Breast epithelium (tissue), 4 donors: ENCODE results near the gene FMNL2. TPM values are rescaled to one million over a fixed set of nuclear protein-coding genes. Genes with fewer than 3 reads are reported as not detected.
"Not testable (repeated sequence)": the region's sequence is repeated elsewhere in the genome, so short reads cannot be mapped to it uniquely, and the experiment has no call there.

ENCODE experiments used
- DNase-seq, 2 donors: peaks; one replicate each; pipeline ENCODE4 v3.0.0-alpha.2; 2019; ENCODE audit warnings: low spot score in 2 of 2
- H3K27ac ChIP-seq, 2 donors: fragments of 200-600 bp; sonication (generic) in 1 of 2; one replicate each; pipeline ENCODE4 v1.5.1; 2016 to 2019; ENCODE audit warnings: mild to moderate bottlenecking in 1 of 2
- H3K27me3 ChIP-seq, 2 donors: fragments of 200-600 bp; sonication (generic) in 1 of 2; one replicate each; pipeline versions ENCODE4 v1.5.1 to v1.6.0; 2017 to 2019; ENCODE audit warnings: control low read depth in 1 of 2, mild to moderate bottlenecking in 1 of 2
- H3K36me3 ChIP-seq: fragments of 200-600 bp; one replicate; pipeline ENCODE4 v1.5.1; 2019
- H3K4me1 ChIP-seq, 2 donors: fragments of 200-600 bp; sonication (generic); one replicate each; pipeline ENCODE4 v1.5.1; 2016 to 2019; ENCODE audit warnings: control low read depth in 1 of 2
- H3K4me3 ChIP-seq, 3 donors: fragments of 200-600 bp; sonication (generic); 1 replicate in 2 of 3; 2 replicates in 1 of 3; pipeline ENCODE4 v1.5.1; 2016 to 2019; ENCODE audit warnings: mild to moderate bottlenecking in 3 of 3, moderate library complexity in 2 of 3
- H3K9me3 ChIP-seq, 2 donors: fragments of 200-600 bp; sonication (generic) in 1 of 2; one replicate each; pipeline ENCODE4 v1.5.1; 2016 to 2019; ENCODE audit warnings: control low read depth in 1 of 2
- CTCF ChIP-seq, 3 donors: fragments of 450-650 bp; IDR thresholded peaks; one replicate each; pipeline ENCODE4 v1.5.1; 2016 to 2017; ENCODE audit warnings: antibody characterized with exemption in 3 of 3, mild to moderate bottlenecking in 3 of 3, moderate library complexity in 3 of 3
- POLR2A ChIP-seq: fragments of 450-650 bp; IDR thresholded peaks from one replicate; pipeline ENCODE4 v1.6.1; 2016; ENCODE audit warnings: antibody characterized with exemption, mild to moderate bottlenecking, moderate library complexity
- POLR2AphosphoS5 ChIP-seq, 3 donors: sonication (generic); formaldehyde crosslinking; IDR thresholded peaks; one replicate each; pipeline ENCODE4 v1.6.1; 2017; ENCODE audit warnings: antibody characterized with exemption in 3 of 3
- intact Hi-C: fragments of 100-400 bp; cut with DNase I; formaldehyde crosslinking; loops from one replicate; pipeline ENCODE4 v1.15.1; 2023; ENCODE audit warnings: low total_unique reads
- total RNA-seq, 3 donors: library from RNA; depleted of rRNA; stranded (reverse); fragments of >200 nt; gene quantifications; one replicate each; pipeline ENCODE4 v1.1.0, GENCODE V29; 2016

Gene FMNL2
- total RNA-seq, 3 donors from 2014 or later = 36.1 to 78.1 (median 40.0) TPM

DNA sequence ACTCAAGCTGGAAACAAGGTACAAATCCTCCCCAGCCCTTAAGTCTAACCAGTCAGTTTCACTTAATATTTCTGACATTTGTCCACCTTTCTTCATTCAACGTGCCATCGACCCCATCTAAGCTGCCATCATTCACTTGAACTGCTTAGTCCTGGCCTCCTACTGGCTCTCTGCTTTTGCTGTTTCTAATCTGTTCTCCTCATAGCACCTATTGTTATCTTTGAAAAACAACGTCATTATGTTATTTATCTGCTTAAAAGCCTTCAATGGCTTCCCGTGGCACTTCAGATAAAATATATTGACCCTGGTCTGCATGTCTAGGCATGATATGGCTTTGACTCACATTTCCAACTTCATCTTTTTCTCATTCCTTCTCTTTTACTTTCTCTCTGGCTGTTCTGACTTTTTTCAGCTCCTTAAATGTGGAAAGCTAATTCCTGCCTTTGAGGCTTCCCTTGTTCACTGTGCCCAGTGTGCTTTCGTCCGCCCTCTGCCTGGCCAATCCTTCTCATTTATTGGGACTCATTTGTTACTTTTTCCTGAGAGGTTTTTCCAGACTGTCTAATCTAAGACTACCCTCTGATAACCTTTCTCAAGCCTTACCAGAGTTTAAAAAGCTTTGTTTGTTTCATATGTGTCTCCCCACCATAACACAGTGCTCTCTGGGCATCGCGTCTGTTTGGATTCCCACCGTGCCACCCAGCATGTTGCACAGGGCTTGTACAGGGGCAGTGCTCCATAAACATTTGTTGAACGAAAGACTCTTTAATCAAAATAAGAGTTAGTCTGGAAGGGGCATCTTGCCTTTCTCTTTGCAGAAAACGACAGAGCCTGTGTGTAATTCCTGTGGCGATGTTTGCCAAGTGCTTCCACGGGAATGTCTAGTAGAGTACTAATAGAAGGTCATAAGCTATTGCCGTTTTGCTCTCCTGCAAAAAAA is 183.9 kb downstream of the FMNL2 start:
- no peaks in the 10 kb centered on the region for H3K4me1 ChIP-seq
- DNase-seq = no peak
- H3K4me3 ChIP-seq = no peak overlapping the region

DNA sequence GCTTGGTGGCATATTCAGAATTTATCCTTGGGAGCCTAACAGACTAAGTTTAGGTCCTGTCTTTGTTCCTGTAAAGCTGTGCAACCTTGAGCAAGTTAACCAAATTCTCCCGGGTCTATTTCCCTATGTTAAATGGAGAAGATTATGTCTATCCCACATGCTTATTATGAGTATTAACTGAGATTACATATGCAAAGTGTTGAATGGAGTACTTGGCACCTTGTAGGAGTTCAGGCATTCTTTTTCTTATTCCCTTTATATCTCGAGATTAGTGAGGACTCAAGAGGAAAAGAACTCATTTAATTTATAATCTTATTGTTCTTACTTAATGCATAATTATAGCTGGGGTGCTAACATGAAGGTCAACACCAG is 184.6 kb downstream of the FMNL2 start:
- intact Hi-C loops = no loop called here
- DNase-seq = no peak

More for the DNA sequence above, 183.9 kb downstream of the FMNL2 start:
- Histone ChIP-seq H3K9me3 (no peaks in the 10 kb centered on the region), H3K36me3 (no peaks in the 10 kb centered on the region), H3K27ac (no peak overlapping the region), H3K27me3 (no peaks in the 10 kb centered on the region)
- TF ChIP-seq POLR2AphosphoS5 (IDR thresholded peaks at IDR 0.05) (no peak), POLR2A (no peak), CTCF (IDR thresholded peaks at IDR 0.05) (no peak)
- intact Hi-C loops = no loop called here

DNA sequence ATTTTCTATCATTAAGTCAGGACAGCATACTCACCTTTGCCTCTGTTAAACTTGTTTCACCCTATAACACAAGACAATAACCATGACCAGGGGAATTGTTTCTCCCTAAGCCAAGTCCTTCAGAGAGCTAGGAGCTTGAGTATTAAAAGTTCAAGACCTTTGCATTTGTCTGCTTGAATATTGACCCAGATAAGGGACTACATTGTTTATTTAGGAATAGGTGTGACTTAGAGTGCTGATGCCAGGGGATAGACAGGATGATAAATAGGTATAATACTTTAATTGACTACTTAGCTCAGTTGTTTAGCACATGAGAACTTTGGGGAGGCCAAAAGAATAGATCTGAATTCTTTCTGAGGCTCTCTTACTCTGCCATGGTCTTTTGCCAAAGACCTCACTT is 185.8 kb downstream of the FMNL2 start:
- no peaks in the 10 kb centered on the region for H3K4me1 ChIP-seq
- H3K36me3 ChIP-seq = no peaks in the 10 kb centered on the region
- TF ChIP-seq POLR2A (no peak), POLR2AphosphoS5 (IDR thresholded peaks at IDR 0.05) (no peak), CTCF (IDR thresholded peaks at IDR 0.05) (no peak)
- no peak overlapping the region for H3K4me3 ChIP-seq
- no peak for DNase-seq
- H3K9me3 ChIP-seq = no peaks in the 10 kb centered on the region
- no peaks in the 10 kb centered on the region for H3K27me3 ChIP-seq
- intact Hi-C loops = no loop called here
- H3K27ac ChIP-seq = no peak overlapping the region

More for the DNA sequence above, 184.6 kb downstream of the FMNL2 start:
- H3K4me1 ChIP-seq = no peaks in the 10 kb centered on the region
- TF ChIP-seq POLR2AphosphoS5 (IDR thresholded peaks at IDR 0.05) = no peak
- no peak for TF ChIP-seq POLR2A
- TF ChIP-seq CTCF (IDR thresholded peaks at IDR 0.05) = no peak
- H3K9me3 ChIP-seq = no peaks in the 10 kb centered on the region
- no peak overlapping the region for H3K4me3 ChIP-seq
- H3K36me3 ChIP-seq = no peaks in the 10 kb centered on the region
- H3K27me3 ChIP-seq = no peaks in the 10 kb centered on the region
- H3K27ac ChIP-seq = no peak overlapping the region

DNA sequence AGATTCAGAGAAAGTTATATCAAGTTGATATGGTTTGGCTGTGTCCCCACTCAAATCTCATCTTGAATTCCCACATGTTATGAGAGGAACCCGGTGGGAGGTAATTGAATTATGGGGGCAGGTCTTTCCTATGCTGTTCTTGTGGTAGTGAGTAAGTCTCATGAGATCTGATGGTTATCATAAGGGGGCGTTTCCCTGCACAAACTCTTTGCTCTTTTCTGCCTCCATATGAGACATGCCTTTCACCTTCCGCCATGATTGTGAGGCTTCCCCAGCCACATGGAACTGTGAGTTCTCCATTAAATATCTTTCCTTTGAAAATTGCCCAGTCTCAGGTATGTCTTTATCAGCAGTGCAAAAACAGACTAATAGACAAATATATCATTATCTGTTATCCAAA is 187.5 kb downstream of the FMNL2 start:
- intact Hi-C loops, DNase-seq, H3K4me3 ChIP-seq, H3K9me3 ChIP-seq, H3K4me1 ChIP-seq, H3K27ac ChIP-seq, H3K27me3 ChIP-seq, H3K36me3 ChIP-seq: not testable (repeated sequence)

- Histone ChIP-seq H3K27me3 (no peaks in the 10 kb centered on the region), H3K4me3 (no peak overlapping the region), H3K4me1 (no peaks in the 10 kb centered on the region), H3K9me3 (no peaks in the 10 kb centered on the region), H3K36me3 (no peaks in the 10 kb centered on the region), H3K27ac (no peak overlapping the region)
- DNase-seq = no peak
- TF ChIP-seq POLR2A (no peak), CTCF (IDR thresholded peaks at IDR 0.05) (no peak), POLR2AphosphoS5 (IDR thresholded peaks at IDR 0.05) (no peak)
- intact Hi-C loops = no loop called here
Observed at GRCh38 chr2:152523091-152523490, 188.1 kb downstream of the FMNL2 start.
